Dedifferentiated amniotic fluid mesenchymal stem cell (primary cell): ENCODE results near the gene C5orf22.

ENCODE experiments used
- DNase-seq: peaks from one replicate; pipeline ENCODE4 v3.0.0-alpha.2; 2016; ENCODE audit errors: extremely low spot score

C5orf22 gene

DNA sequence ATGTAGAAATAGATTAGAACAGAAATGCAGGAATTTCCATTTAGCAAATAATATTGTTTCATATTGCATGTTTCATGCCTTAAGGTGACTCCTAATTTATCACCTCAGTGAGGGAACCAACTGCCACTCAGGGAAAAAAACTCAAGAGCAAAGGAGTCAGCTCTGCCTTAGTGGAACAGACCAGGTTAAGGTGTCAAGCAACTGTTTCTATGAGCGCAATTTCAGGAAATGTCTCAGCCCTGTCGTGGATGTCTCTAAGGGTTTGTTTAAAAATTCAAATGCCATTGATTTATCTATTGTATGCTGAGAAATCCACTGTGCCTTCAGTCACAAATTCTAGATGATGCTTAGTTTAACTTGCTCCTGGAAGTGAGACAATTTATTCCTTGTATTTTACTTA, 72.1 kb downstream of the C5orf22 start:
- no peak for DNase-seq

DNA sequence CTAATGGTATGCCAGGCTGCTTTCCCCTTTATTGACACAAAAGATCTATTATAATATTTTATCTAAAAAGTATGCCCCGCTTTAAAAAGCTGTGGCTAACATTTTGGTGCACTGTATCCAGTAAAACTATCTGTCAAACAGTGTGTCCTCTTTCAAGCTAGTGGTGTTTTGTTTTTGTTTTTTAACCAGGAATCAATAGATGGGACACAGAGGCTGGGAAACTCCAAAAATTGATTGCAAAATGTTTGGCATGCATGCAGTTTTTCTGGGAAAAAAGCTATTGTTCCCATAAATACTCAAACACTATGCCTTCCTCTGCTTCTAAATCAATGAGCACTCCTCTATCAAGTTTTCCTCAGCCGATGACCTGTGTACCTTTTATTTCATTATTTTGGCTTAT, 72.5 kb downstream of the C5orf22 start:
- no peak for DNase-seq
